Measurements from ENCODE around the gene CAMK2N1.

CAMK2N1 gene

GRCh38 chr1:20447794-20448193, 38.2 kb downstream of the CAMK2N1 start:
- TF ChIP-seq CTCF (conservative IDR thresholded peaks at IDR 0.05), result no peak
- no peak overlapping the region for H3K27ac ChIP-seq

- H3K27ac ChIP-seq, result no peak overlapping the region
- TF ChIP-seq CTCF (conservative IDR thresholded peaks at IDR 0.05), result no peak
Observed at GRCh38 chr1:20446796-20447195, 39.2 kb downstream of the CAMK2N1 start.

GRCh38 chr1:20445956-20446355, 40.1 kb downstream of the CAMK2N1 start:
- no peak overlapping the region for H3K27ac ChIP-seq
- no peak for TF ChIP-seq CTCF (conservative IDR thresholded peaks at IDR 0.05)

GRCh38 chr1:20443703-20444586, 42.1 kb downstream of the CAMK2N1 start:
- H3K27ac ChIP-seq, result no peak overlapping the region
- TF ChIP-seq CTCF (conservative IDR thresholded peaks at IDR 0.05), result no peak

GRCh38 chr1:20442920-20443625, 42.9 kb downstream of the CAMK2N1 start:
- no peak overlapping the region for H3K27ac ChIP-seq
- no peak for TF ChIP-seq CTCF (conservative IDR thresholded peaks at IDR 0.05)

- H3K27ac ChIP-seq, result peak overlapping the region; percentile 7; the same call in 1 of the 2 replicates
- TF ChIP-seq CTCF (conservative IDR thresholded peaks at IDR 0.05), result no peak
Observed at GRCh38 chr1:20440785-20441200, 45.2 kb downstream of the CAMK2N1 start.

- TF ChIP-seq CTCF (conservative IDR thresholded peaks at IDR 0.05), result no peak
- no peak overlapping the region for H3K27ac ChIP-seq
Observed at GRCh38 chr1:20439282-20439681, 46.7 kb downstream of the CAMK2N1 start.

Data from VCaP (cell line).